Bronchial epithelial cell (primary cell): Measurements from ENCODE around the gene MMP7. TPM values are rescaled to one million over a fixed set of nuclear protein-coding genes. Genes with fewer than 3 reads are reported as not detected.

ENCODE experiments used
- DNase-seq: peaks from one replicate; pipeline ENCODE4 v3.0.0-alpha.2; 2010; ENCODE audit warnings: low read depth
- FAIRE-seq: peaks from 2 replicates; lab custom pipeline; 2011; peaks lifted over from hg19 to GRCh38; lab: Jason Lieb, UNC
- H3K27me3 ChIP-seq: 2 replicates; pipeline ENCODE4 v1.5.1; 2011; ENCODE audit warnings: low read length; ENCODE audit not compliant: control insufficient read depth, insufficient read depth
- H3K36me3 ChIP-seq: 2 replicates; pipeline ENCODE4 v1.5.1; 2011; ENCODE audit warnings: low read length; ENCODE audit not compliant: control insufficient read depth, insufficient read depth
- H3K4me3 ChIP-seq: 2 replicates; pipeline ENCODE4 v1.5.1; 2011; ENCODE audit warnings: mild to moderate bottlenecking, low read depth, low read length, control low read depth
- CTCF ChIP-seq: IDR thresholded peaks from 2 replicates; pipeline ENCODE4 v1.5.1; 2011; ENCODE audit warnings: mild to moderate bottlenecking, moderate library complexity, low read length, control low read depth, inconsistent platforms; ENCODE audit not compliant: insufficient read depth, severe bottlenecking
- total RNA-seq: library from RNA; depleted of rRNA; stranded (reverse); fragments of >200 nt; gene quantifications from 2 replicates; pipeline ENCODE4 v1.2.1, GENCODE V29; 2014

Gene MMP7
- total RNA-seq, 1 donor from 2014 or later: not detected

- Histone ChIP-seq H3K36me3 (no peaks in the 10 kb centered on the region), H3K4me3 (no peak overlapping the region), H3K27me3 (no peaks in the 10 kb centered on the region)
- TF ChIP-seq CTCF: no peak
- DNase-seq: no peak
- peak; percentile 62 for FAIRE-seq
These were observed 20.7 kb upstream of the MMP7 start for GRCh38 chr11:102551169-102551781.

GRCh38 chr11:102546923-102547471 is 16.4 kb upstream of the MMP7 start:
- Histone ChIP-seq H3K36me3 (no peaks in the 10 kb centered on the region), H3K27me3 (no peaks in the 10 kb centered on the region), H3K4me3 (no peak overlapping the region)
- TF ChIP-seq CTCF: no peak
- no peak for DNase-seq
- no peak for FAIRE-seq

GRCh38 chr11:102546427-102546826 is 15.9 kb upstream of the MMP7 start:
- DNase-seq (peak; percentile 28), FAIRE-seq (no peak)
- no peaks in the 10 kb centered on the region for H3K36me3 ChIP-seq
- no peak overlapping the region for H3K4me3 ChIP-seq
- H3K27me3 ChIP-seq: no peaks in the 10 kb centered on the region
- no peak for TF ChIP-seq CTCF

- H3K36me3 ChIP-seq: no peaks in the 10 kb centered on the region
- no peak overlapping the region for H3K4me3 ChIP-seq
- TF ChIP-seq CTCF: no peak
- no peaks in the 10 kb centered on the region for H3K27me3 ChIP-seq
- DNase-seq (no peak), FAIRE-seq (peak; percentile 77)
These were observed 15.2 kb upstream of the MMP7 start for GRCh38 chr11:102545701-102546100.

- H3K36me3 ChIP-seq: no peaks in the 10 kb centered on the region
- no peaks in the 10 kb centered on the region for H3K27me3 ChIP-seq
- no peak for TF ChIP-seq CTCF
- DNase-seq (no peak), FAIRE-seq (no peak)
- no peak overlapping the region for H3K4me3 ChIP-seq
These were observed 14.0 kb upstream of the MMP7 start for GRCh38 chr11:102544594-102544993.

- no peak overlapping the region for H3K4me3 ChIP-seq
- H3K36me3 ChIP-seq: no peaks in the 10 kb centered on the region
- FAIRE-seq (no peak), DNase-seq (no peak)
- no peaks in the 10 kb centered on the region for H3K27me3 ChIP-seq
- TF ChIP-seq CTCF: no peak
These were observed 9.0 kb upstream of the MMP7 start for GRCh38 chr11:102539567-102539966.
